GM13977 (cell line): ENCODE data around the gene ESRRB.

Experiments used
- DNase-seq: peaks from one replicate; pipeline ENCODE4 v3.0.0; 2012; ENCODE audit warnings: low spot score
- CTCF ChIP-seq: IDR thresholded peaks from 2 replicates; pipeline ENCODE4 v1.5.1; 2012; ENCODE audit warnings: mild to moderate bottlenecking, control low read depth; ENCODE audit not compliant: insufficient read depth; ENCODE audit errors: extremely low read depth, missing control alignments
- in situ Hi-C: fragments of 300-500 bp; cut with MboI; formaldehyde crosslinking; loops from one replicate; pipeline ENCODE4 v1.12.0; 2022; ENCODE audit warnings: low sequenced_read_pairs, low pct_unique_long_range_greater_than_20kb, mixed read lengths, inconsistent platforms; ENCODE audit not compliant: unreplicated experiment

Gene ESRRB

GRCh38 chr14:76480426-76480825 lies 104.5 kb downstream of the ESRRB start:
- in situ Hi-C loops = no loop called here
- DNase-seq = no peak
- TF ChIP-seq CTCF = no peak

GRCh38 chr14:76484355-76484754 lies 108.4 kb downstream of the ESRRB start:
- in situ Hi-C loops = no loop called here
- TF ChIP-seq CTCF = peak; percentile 13
- no peak for DNase-seq

GRCh38 chr14:76486251-76486743 lies 110.4 kb downstream of the ESRRB start:
- in situ Hi-C loops = no loop called here
- no peak for DNase-seq
- no peak for TF ChIP-seq CTCF

- DNase-seq = no peak
- in situ Hi-C loops = no loop called here
- no peak for TF ChIP-seq CTCF
Measured at GRCh38 chr14:76488551-76488950, 112.6 kb downstream of the ESRRB start.

- DNase-seq = no peak
- in situ Hi-C loops = no loop called here
- no peak for TF ChIP-seq CTCF
Measured at GRCh38 chr14:76489667-76490066, 113.7 kb downstream of the ESRRB start.

GRCh38 chr14:76490111-76490510 lies 114.2 kb downstream of the ESRRB start:
- no peak for TF ChIP-seq CTCF
- in situ Hi-C loops = no loop called here
- no peak for DNase-seq

GRCh38 chr14:76490735-76491134 lies 114.8 kb downstream of the ESRRB start:
- DNase-seq = peak; percentile 47
- TF ChIP-seq CTCF = no peak
- in situ Hi-C loops = no loop called here
